ENCODE results near the gene SSTR1. TPM values are rescaled to one million over a fixed set of nuclear protein-coding genes. Genes with fewer than 3 reads are reported as not detected.
"Not testable (repeated sequence)": the region's sequence is repeated elsewhere in the genome, so short reads cannot be mapped to it uniquely, and the experiment has no call there.

Gene SSTR1, protein sequence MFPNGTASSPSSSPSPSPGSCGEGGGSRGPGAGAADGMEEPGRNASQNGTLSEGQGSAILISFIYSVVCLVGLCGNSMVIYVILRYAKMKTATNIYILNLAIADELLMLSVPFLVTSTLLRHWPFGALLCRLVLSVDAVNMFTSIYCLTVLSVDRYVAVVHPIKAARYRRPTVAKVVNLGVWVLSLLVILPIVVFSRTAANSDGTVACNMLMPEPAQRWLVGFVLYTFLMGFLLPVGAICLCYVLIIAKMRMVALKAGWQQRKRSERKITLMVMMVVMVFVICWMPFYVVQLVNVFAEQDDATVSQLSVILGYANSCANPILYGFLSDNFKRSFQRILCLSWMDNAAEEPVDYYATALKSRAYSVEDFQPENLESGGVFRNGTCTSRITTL
- polyA plus RNA-seq (ENCODE audit: insufficient read length in 4 of 4): 1 to 10 TPM; 1.9 to 2.6 (median 2.4) TPM

DNA sequence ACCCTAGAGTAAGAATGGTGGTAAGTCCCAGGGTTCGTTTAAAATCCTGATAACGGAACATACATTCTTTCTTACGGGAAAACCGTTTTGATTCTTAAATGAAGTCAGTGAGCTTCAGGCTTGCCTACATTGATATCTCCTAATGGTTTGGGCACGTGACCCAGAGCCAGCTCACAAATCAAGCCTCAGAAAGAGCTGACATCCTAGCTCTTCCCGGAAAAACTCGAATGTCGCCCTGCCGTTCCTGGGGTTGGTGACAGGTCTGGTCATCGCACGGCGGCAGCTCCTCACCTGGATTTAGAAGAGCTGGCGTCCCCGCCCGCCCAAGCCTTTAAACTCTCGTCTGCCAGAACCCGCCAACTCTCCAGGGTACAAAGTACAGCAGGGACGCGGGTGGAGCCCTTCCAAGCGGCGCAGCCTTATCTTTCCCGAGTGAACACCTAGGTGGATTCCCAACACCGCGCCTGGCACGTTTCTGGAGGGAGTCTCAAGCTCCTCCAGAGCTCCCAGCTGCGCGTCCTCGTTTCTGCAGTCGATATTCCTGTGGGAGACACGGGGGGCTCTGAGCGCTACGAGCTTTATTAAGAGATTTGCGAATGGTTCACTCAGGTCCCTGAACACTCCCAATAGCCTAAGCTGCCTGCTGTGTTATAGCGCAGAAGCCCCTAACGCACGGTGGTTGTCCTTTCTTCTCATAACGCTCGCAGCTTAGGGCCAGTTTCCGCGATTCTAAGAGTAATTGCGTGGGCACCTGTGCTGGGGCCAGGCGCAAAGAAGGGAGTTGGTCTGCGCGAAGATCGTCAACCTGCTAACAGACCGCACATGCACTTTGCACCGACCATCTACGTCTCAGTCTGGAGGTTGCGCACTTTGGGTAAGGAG is at the start of gene SSTR1:
TSS of gene SSTR1 (plus strand) at position 169 of the 882 bp plus-strand sequence. CDS start 1,486 bp downstream, outside the sequence.
- no peak for DNase-seq (ENCODE audit: low read depth in 4 of 4, low spot score in 3 of 4)

DNA sequence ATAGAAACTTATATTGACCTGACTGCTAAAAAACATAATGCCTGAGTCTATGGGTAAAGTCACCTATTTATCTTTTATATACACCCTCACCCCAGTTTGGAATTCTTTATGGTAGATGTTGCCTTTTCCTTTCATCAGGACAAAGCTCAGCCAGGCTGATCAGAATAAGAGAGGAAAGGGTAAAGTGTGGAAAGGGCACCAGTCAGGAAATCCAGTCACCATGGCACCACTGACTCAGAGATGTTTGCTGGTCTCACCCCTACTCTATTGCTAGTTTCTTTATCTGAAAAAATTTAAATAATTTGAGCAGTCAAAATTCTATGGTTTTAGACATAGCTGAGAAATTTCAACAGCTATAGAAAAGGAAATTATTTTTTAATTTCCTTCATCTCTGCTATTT is 49.2 kb upstream of the SSTR1 start:
- no peak for DNase-seq (ENCODE audit: low read depth in 4 of 4, low spot score in 3 of 4)

DNA sequence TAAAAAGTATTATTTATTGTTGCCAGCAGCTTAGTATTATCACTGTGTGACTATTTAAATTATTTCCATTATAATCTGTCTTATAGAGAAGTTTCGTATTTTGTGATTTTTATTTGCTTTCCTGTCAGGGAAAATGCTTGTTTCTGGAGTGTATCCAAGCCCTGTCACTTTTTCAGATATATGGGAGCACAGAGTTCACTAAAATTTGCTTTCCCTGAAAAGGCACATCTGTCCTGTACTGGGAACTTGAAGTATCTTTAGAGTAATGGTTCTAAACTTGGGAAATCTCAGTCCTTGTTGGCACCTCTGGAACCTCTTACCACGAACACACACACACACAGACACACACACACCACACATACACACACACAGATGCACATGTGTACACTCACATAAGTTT is 39.3 kb upstream of the SSTR1 start:
- DNase-seq (ENCODE audit: low read depth in 4 of 4, low spot score in 3 of 4): peak in 3 of 4 donors; percentile 4 to 18 (median 12)

DNA sequence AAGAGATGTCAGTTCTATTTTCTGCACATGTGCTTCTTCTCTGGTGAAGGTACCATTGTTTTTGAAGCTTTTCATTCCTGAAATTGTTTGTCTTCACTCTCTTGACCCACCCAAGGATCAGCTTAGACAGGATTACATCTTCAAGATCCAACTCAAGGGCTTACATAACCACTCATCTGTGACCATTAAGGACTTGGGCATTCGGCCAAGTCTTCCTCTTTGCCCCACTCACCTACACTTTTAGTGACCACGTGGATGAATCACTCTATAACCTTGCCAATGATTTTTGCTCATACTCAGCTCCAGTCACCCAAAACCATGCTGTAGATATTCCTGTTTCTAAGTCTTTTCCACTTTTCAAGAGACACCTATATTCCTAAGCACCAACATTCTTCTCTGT is 36.5 kb upstream of the SSTR1 start:
- DNase-seq (ENCODE audit: low read depth in 4 of 4, low spot score in 3 of 4): no peak

DNA sequence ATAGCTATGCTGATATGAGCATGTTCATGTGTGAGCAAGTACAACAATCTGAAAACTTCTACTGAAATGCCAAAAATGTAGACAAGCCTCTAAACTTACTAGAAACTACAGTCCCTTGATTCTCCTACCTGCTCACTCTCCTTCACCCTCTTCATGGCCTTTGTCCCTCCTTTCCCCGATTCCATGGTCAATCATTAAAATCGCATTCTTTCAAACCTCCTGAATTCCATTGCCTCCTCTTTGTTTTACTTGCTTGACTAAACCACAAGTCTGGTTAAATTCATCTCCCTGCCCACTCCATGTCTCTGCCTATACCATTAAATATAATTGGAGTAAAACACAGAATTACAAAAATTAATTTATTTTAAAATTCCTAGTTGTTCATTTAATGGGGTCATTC is 33.0 kb upstream of the SSTR1 start:
- no peak for DNase-seq (ENCODE audit: low read depth in 4 of 4, low spot score in 3 of 4)

DNA sequence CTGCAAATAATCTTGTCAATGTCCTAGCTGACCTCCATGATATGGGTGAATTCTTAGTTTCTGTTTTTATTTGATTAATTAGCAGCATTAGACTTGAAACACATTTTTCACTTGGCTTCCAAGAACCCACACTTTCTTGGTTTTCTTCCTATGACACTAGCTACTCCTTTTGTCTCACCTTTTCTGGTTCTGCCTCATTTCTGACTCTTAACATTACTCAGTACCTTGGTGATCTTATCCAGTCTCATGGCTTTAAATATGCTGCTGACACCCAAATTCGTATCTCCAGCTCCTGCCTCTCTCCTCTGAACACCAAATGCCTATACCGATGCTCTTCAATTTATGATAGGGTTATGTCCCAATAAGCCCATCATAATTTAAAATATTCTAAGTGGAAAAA is 32.0 kb upstream of the SSTR1 start:
- DNase-seq (ENCODE audit: low read depth in 4 of 4, low spot score in 3 of 4): no peak

DNA sequence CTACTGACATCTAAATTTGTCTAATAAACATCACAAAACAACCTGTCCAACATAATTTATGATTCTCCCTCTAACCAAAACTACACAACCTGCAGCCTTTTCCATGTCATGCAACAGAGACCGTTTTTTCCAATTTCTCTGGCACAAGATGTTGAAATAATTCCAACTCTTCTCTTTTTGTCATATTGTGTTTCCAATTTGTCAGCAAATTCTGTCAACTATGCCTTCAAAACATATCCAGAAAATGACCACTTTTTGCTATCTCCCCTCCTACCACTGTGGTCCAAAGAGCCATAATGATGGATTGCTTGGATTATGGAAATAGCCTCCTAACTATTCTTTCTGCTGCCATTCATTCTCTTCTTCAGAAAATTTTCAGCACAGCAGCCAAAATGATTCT is 31.3 kb upstream of the SSTR1 start:
- DNase-seq (ENCODE audit: low read depth in 4 of 4, low spot score in 3 of 4): no peak

DNA sequence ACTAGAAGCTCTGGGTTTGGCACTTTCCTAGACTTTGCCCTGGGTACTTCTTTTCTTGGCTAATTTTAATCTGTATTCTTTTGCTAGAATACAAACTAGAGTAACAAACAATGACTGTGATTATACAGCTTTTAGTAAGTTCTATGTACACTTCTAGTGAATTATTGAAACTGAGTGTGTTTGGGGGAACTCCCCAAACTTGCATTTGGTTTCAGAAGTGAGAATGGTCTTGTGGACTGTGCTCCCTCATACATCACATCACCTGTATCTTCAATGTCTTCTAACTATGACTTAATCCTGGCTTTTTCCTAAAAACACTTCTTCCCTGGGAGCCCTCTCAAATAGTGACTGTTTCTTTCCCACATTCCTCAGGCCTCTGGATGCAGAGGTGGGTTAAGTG is 23.6 kb upstream of the SSTR1 start:
- no peak for DNase-seq (ENCODE audit: low read depth in 4 of 4, low spot score in 3 of 4)

DNA sequence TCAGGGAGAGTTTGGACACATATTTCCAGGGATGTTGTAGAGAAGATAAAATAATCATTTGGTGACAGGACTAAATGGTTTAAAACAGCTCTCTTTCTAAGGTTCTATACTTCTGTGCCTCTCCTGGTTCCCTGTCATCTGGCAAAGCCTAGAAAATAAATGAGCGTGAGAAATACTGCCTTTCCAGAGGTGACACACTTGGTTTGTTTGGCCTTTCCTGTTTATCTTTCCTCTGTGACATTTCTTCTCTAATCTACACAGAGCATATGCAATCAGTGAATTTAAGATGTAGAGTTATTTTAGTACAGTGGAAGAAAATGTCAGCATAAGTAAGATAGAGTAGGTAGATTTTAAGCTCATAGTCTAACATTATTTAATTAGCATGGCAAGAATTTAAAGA is 22.0 kb upstream of the SSTR1 start:
- DNase-seq (ENCODE audit: low read depth in 4 of 4, low spot score in 3 of 4): no peak

DNA sequence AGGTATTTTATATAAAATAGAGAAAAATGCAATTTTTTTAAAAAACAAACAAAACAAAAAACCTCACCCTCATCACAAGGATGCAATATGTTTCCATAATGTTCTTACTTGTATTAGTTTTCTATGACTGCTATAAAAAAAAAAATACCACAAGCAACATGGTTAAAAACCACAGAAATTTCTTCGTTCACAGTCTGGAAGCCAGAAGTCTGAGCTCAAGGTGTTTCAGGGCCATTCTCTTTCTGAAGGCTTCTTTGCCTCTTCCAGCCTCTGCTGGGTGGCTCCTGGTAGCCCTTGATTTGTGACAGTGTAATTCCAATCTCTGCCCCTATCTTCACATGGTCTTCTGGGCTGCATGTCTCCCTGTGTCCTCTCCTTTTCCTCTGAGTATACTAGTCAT is 21.5 kb upstream of the SSTR1 start:
- DNase-seq (ENCODE audit: low read depth in 4 of 4, low spot score in 3 of 4): no peak

DNA sequence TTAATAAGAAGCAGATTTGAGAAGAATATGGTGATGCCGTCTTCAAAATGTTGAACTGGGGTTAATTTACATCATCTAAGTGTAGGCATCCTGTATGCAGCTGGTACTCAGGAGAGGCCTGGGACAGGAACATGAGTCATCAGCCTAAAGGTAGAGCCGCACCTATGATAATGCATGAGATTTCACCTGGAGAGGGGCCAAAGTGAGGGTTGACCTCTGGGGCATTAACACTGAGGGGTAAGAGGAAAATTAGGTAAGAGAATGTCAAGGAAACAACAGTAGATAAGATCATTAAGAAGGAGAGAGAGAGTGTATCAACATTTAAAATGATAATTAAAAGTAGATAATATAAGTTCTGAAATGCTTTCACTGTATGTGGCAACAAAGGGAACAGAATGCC is 20.2 kb upstream of the SSTR1 start:
- no peak for DNase-seq (ENCODE audit: low read depth in 4 of 4, low spot score in 3 of 4)

DNA sequence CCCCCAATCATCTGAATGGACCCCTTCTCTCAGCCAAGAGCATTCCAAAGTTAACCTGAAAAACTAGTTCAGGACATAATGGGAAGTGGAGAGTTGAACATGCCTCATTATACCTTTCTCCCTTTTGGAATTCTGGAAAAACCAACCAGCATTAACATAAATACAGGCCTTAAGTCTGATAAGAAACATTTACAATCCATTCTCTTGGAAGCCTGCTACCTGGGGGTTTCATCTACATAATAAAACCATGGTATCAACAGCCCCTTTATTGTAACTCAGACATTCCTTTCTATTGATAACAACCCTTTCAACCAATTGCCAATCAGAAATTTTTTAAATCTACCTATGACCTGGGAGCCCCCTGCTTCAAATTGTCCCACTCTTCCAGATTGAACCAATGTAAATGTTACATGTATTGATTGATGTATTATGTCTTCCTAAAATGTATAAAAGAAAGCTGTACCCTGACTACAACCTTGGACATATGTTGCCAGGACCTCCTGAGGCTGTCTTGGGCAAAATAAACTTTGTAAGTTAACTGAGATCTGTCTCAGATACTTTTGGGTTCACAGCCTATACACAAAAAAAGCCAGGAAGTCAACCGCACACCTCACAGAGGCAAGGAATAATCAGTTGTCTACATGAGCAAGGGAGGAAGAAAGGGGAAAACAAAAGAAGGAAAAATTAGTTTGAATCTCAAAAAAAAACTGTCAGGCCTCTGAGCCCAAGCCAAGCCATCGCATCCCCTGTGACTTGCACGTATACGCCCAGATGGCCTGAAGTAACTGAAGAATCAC is 17.6 kb upstream of the SSTR1 start:
- no peak for DNase-seq (ENCODE audit: low read depth in 4 of 4, low spot score in 3 of 4)

DNA sequence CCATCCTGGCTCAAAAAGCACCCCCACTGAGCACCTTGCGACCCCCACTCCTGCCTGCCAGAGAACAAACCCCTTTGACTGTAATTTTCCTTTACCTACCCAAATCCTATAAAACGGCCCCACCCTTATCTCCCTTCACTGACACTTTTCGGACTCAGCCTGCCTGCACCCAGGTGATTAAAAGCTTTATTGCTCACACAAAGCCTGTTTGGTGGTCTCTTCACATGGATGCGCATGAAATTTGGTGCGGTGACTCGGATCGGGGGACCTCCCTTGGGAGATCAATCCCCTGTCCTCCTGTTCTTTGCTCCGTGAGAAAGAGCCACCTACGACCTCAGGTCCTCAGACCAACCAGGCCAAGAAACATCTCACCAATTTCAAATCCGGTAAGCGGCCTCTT is 16.9 kb upstream of the SSTR1 start:
- DNase-seq (ENCODE audit: low read depth in 4 of 4, low spot score in 3 of 4): not testable (repeated sequence)

DNA sequence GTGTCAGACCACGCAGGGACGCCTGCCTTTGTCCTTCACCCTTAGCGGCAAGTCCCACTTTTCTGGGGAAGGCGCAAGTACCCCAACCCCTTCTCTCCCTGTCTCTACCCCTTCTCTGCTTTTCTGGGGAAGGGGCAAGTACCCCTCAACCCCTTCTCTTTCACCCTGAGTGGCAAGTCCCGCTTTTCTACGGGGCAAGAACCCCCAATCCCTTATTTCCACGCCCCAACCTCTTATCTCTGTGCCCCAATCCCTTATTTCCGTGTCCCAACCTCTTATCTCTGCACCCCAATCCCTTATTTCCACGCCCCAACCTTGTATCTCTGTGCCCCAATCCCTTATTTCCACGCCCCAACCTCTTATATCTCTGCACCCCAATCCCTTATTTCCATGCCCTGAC is 16.2 kb upstream of the SSTR1 start:
- not testable (repeated sequence) for DNase-seq (ENCODE audit: low read depth in 4 of 4, low spot score in 3 of 4)

DNA sequence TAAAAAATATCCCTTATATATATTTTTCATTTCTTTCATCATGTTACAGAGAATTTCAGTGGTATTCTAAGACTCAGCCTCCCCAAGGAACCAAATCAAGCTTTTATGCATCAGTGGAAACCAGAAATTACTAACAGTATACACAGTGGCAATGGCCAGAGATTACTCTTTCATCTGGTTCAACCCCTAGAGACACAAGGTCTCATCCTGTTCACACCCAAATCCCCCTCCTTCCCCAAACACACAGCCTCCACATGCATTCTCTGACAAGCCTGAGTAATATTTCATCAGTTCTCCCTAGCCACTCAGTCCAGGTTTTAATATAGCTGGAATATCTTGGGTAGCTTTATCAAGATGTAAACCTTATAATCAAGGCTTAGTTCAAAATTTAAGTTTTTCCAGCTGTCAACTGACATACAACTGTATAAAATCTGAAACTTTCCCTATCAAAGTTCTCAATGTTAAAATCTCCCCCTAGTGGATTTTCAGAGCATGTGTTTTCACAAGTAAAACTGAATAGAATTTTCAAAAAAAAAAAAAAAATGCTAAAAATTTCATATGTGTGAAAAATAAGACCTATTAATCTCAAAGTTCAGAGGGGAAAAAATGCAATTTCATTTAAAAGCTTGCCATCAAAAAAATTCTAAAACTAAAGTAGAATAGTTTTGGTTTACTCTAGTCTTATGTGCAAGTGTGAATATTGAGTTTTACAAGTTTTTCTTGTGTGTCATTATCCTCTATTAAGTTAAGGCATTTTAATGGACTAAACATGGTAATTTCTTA is 10.5 kb upstream of the SSTR1 start:
- DNase-seq (ENCODE audit: low read depth in 4 of 4, low spot score in 3 of 4): no peak

DNA sequence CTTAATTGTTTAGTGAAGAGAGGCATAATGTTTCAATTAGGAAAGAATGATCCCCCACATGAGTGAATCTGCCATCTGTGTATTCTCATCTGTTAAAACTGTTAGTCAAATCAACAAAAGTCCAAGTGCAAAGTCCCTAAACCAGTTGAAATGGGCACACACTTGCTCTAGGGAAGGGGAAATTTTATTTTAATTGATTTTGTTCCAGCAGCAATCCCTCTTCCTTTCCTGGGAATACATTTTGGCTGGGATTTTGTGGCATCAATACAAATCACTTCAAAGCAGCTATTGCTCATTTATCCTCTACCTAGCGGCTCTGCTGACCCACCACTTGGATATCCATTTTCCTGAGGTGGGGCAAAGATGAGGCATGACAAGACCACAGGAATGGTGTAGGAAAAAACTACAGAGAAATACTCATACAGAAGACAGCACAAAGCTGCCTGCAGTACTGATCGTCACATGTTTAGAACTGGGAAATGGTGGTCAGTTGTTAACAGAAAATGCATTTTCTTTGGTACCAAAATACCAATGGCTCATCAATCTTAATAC is 9.8 kb upstream of the SSTR1 start:
- no peak for DNase-seq (ENCODE audit: low read depth in 4 of 4, low spot score in 3 of 4)

DNA sequence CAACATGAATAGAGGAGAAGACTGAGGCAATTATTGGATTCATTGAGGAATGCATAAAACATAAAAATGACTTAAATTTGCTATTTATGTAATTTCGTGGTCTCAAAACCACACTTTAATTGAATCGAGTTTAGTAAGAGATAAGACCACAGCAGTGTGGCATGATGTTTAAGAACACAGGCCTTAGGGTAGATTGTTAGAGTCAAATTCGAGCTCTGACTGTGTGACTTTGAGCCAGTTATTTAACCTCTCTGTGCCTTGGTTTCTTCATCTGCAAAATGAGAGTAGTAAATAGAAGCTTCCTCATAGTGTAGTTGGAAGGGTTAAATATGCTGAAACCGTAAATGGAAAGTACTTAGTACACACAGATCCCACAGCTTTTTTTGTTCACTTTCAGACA is 9.3 kb upstream of the SSTR1 start:
- no peak for DNase-seq (ENCODE audit: low read depth in 4 of 4, low spot score in 3 of 4)

DNA sequence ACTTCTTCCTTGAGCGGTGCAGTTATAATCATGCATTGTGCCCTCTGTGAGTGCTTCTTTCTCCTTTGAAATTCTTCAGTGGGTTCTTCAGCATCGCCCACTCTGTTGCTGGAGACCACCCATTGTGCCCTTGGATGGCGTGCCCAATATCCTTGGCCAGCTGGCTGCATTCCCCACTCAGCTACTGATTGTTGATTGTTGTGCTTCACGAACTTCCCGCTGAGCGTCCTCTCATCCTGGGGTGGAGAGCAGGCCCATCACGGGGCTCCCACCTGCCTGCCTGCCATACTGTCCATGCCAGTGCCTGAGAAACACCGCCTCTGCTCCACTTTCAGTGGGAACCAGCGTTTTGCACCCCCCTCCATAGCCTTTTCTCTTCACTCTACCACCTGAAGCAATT is 8.6 kb upstream of the SSTR1 start:
- no peak for DNase-seq (ENCODE audit: low read depth in 4 of 4, low spot score in 3 of 4)

DNA sequence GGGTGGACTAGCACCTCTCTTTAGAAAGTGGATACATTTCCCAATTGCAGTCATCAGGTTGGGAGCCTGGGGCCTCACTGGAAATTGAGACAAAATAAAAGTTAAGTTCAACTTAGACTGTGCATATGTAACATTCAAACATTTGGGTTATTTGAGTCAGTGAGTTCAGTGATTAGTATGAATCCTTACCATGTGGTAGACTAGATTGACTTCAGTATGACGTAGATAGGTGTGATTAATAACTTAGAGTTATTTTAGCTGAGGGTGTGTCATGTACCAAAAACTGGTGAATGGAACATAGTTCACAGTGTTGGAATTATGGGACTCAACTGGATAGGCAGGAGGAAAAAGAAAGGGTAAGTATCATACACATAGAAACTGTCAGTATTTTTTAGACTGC is 8.0 kb upstream of the SSTR1 start:
- DNase-seq (ENCODE audit: low read depth in 4 of 4, low spot score in 3 of 4): no peak

All from right renal pelvis (tissue), 4 donors.